Measurements from ENCODE around the gene STUM.
A peak's percentile ranks its signal among the peaks of the same experiment; 100 is the strongest.

Gene STUM

GRCh38 chr1:226599636-226600238, 51.2 kb downstream of the STUM start:
- H2AFZ ChIP-seq (ENCODE audit: insufficient read depth, low read length, poor library complexity), result no peak overlapping the region
- DNase-seq, result no peak
- peaks cover 8 to 15% of the 10 kb centered on the region in 2 experiments for H3K4me1 ChIP-seq (ENCODE audit: control insufficient read depth in 1 of 2, insufficient read depth in 2 of 2, low read length in 2 of 2)
- no peaks in the 10 kb centered on the region for H3K79me1 ChIP-seq (ENCODE audit: low read length)
- H3K27ac ChIP-seq (ENCODE audit: low read depth, low read length), result no peak overlapping the region
- H2BK120ac ChIP-seq (ENCODE audit: insufficient read depth, low read length, poor library complexity), result no peak overlapping the region
- H3K14ac ChIP-seq (ENCODE audit: low read length), result no peak overlapping the region
- no peak overlapping the region for H3K4me2 ChIP-seq (ENCODE audit: low read length)
- H3K4ac ChIP-seq (ENCODE audit: low read depth, low read length), result no peak overlapping the region
- no peaks in the 10 kb centered on the region for H3K79me2 ChIP-seq (ENCODE audit: control insufficient read depth, insufficient read depth, low read length, poor library complexity)
- H3K4me3 ChIP-seq (ENCODE audit: low read depth, low read length), result no peak overlapping the region
- peaks cover 8% of the 10 kb centered on the region for H3K9me3 ChIP-seq (ENCODE audit: insufficient read depth, low read depth, low read length)
- H3K9ac ChIP-seq (ENCODE audit: low read length), result no peak overlapping the region
- no peak overlapping the region for H4K8ac ChIP-seq (ENCODE audit: low read depth, low read length)
- H4K91ac ChIP-seq (ENCODE audit: low read depth, low read length), result no peak overlapping the region
- H3K23ac ChIP-seq (ENCODE audit: low read length), result no peak overlapping the region
- H3K18ac ChIP-seq (ENCODE audit: low read length), result no peak overlapping the region
- no peak overlapping the region for H2AK5ac ChIP-seq (ENCODE audit: low read length)
- no peaks in the 10 kb centered on the region for H3K27me3 ChIP-seq (ENCODE audit: insufficient read depth, low read length)
- H2BK5ac ChIP-seq (ENCODE audit: low read depth, low read length, poor library complexity), result no peak overlapping the region
- no peak overlapping the region for H2BK12ac ChIP-seq (ENCODE audit: low read length)
- no peak overlapping the region for H4K12ac ChIP-seq (ENCODE audit: low read depth, low read length)
- H3K36me3 ChIP-seq (ENCODE audit: control insufficient read depth in 1 of 2, insufficient read depth in 2 of 2, low read length in 2 of 2), result no peaks in the 10 kb centered on the region

GRCh38 chr1:226600254-226600653, 51.7 kb downstream of the STUM start:
- Histone ChIP-seq H3K79me2 (ENCODE audit: control insufficient read depth, insufficient read depth, low read length, poor library complexity) (no peaks in the 10 kb centered on the region), H4K8ac (ENCODE audit: low read depth, low read length) (no peak overlapping the region), H2AFZ (ENCODE audit: insufficient read depth, low read length, poor library complexity) (no peak overlapping the region), H3K9me3 (ENCODE audit: insufficient read depth, low read depth, low read length) (peaks cover 8% of the 10 kb centered on the region), H3K27ac (ENCODE audit: low read depth, low read length) (no peak overlapping the region), H2BK12ac (ENCODE audit: low read length) (no peak overlapping the region), H3K23ac (ENCODE audit: low read length) (no peak overlapping the region), H3K4ac (ENCODE audit: low read depth, low read length) (no peak overlapping the region), H2AK5ac (ENCODE audit: low read length) (no peak overlapping the region), H3K79me1 (ENCODE audit: low read length) (no peaks in the 10 kb centered on the region), H3K18ac (ENCODE audit: low read length) (no peak overlapping the region), H4K12ac (ENCODE audit: low read depth, low read length) (no peak overlapping the region), H3K36me3 (ENCODE audit: control insufficient read depth in 1 of 2, insufficient read depth in 2 of 2, low read length in 2 of 2) (no peaks in the 10 kb centered on the region), H2BK5ac (ENCODE audit: low read depth, low read length, poor library complexity) (no peak overlapping the region), H3K27me3 (ENCODE audit: insufficient read depth, low read length) (no peaks in the 10 kb centered on the region), H3K4me1 (ENCODE audit: control insufficient read depth in 1 of 2, insufficient read depth in 2 of 2, low read length in 2 of 2) (peaks cover 13 to 20% of the 10 kb centered on the region in 2 experiments), H4K91ac (ENCODE audit: low read depth, low read length) (no peak overlapping the region), H3K9ac (ENCODE audit: low read length) (no peak overlapping the region), H3K14ac (ENCODE audit: low read length) (no peak overlapping the region), H3K4me2 (ENCODE audit: low read length) (no peak overlapping the region), H2BK120ac (ENCODE audit: insufficient read depth, low read length, poor library complexity) (no peak overlapping the region), H3K4me3 (ENCODE audit: low read depth, low read length) (no peak overlapping the region)
- WGBS (ENCODE audit: extremely low coverage, insufficient coverage, insufficient read length), result no CpG with 5 or more reads among the region's 4 CpGs
- DNase-seq, result no peak

DNA sequence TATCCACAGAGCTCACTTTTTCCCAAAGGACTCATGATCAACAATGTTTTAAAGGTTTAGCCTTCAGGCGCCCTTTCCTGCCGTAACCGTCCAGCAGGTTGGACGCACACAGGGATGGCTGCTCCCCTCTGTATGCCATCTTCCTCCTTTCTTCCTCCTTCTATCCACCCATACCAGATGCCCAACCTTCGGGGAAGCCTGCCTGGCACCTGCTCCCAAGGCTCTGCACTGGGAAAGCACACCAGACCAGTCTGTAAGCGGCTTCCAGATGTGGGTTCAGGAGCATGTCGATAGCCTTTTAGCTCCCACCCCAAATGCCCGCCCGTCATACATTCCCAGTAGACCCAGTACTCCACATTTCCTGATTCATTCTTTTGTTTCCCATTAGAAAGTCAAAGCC, 52.9 kb downstream of the STUM start:
- Histone ChIP-seq H2BK120ac (ENCODE audit: insufficient read depth, low read length, poor library complexity) (no peak overlapping the region), H3K4me2 (ENCODE audit: low read length) (no peak overlapping the region), H3K79me1 (ENCODE audit: low read length) (no peaks in the 10 kb centered on the region), H3K36me3 (ENCODE audit: control insufficient read depth in 1 of 2, insufficient read depth in 2 of 2, low read length in 2 of 2) (no peaks in the 10 kb centered on the region), H2BK12ac (ENCODE audit: low read length) (no peak overlapping the region), H3K79me2 (ENCODE audit: control insufficient read depth, insufficient read depth, low read length, poor library complexity) (no peaks in the 10 kb centered on the region), H3K14ac (ENCODE audit: low read length) (no peak overlapping the region), H4K91ac (ENCODE audit: low read depth, low read length) (no peak overlapping the region), H3K9ac (ENCODE audit: low read length) (no peak overlapping the region), H3K4me1 (ENCODE audit: control insufficient read depth in 1 of 2, insufficient read depth in 2 of 2, low read length in 2 of 2) (peaks cover 15 to 20% of the 10 kb centered on the region in 2 experiments), H4K12ac (ENCODE audit: low read depth, low read length) (no peak overlapping the region), H3K4ac (ENCODE audit: low read depth, low read length) (no peak overlapping the region), H3K23ac (ENCODE audit: low read length) (no peak overlapping the region), H3K27me3 (ENCODE audit: insufficient read depth, low read length) (no peaks in the 10 kb centered on the region), H2AK5ac (ENCODE audit: low read length) (no peak overlapping the region), H2BK5ac (ENCODE audit: low read depth, low read length, poor library complexity) (no peak overlapping the region), H3K9me3 (ENCODE audit: insufficient read depth, low read depth, low read length) (peaks cover 3% of the 10 kb centered on the region), H3K27ac (ENCODE audit: low read depth, low read length) (no peak overlapping the region), H2AFZ (ENCODE audit: insufficient read depth, low read length, poor library complexity) (no peak overlapping the region), H3K4me3 (ENCODE audit: low read depth, low read length) (no peak overlapping the region), H3K18ac (ENCODE audit: low read length) (no peak overlapping the region), H4K8ac (ENCODE audit: low read depth, low read length) (no peak overlapping the region)
- no CpG with 5 or more reads among the region's 9 CpGs for WGBS (ENCODE audit: extremely low coverage, insufficient coverage, insufficient read length)
- DNase-seq, result no peak

DNA sequence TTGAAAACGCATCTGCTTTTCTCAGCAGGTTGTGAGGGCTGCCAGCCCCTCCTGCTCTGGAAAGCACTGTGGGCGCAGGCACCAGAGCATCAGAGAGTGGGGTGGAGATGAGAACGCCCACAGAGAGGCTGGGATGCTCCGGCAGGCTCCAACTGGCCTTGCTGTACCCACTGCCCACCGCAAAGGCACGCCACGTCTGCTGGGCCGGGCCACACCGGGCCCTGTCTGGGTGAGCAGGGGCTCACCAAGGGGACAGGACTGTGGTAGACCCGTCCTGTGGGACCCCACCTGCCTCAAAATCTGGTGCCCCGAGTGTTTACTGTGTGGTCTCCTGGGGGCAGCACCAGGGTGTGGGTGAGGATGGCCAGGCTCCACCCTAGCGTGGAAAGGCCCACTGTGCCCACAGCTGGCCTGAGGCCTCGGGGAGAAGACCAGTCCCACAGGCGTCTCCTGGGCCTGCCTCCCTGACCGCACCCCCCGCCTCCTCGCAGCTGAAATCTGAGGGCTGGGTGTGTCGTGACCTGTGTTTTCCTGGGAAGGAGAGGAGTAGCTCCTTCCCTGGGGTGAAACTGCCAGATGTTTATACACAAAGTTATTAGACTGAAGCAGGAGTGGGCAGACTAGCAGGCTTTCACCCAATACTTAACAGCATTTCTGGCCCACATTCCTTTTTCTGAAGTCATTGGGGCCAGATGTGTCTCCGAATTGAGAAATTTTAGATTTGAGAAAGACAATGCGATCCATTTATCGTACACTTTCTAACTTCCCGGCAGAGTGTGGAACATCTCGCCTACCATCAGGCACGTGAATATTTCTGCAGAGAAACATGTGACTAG, 53.8 kb downstream of the STUM start:
- no peak overlapping the region for H3K18ac ChIP-seq (ENCODE audit: low read length)
- H3K14ac ChIP-seq (ENCODE audit: low read length), result no peak overlapping the region
- no peak overlapping the region for H3K4me3 ChIP-seq (ENCODE audit: low read depth, low read length)
- H4K8ac ChIP-seq (ENCODE audit: low read depth, low read length), result no peak overlapping the region
- H3K4ac ChIP-seq (ENCODE audit: low read depth, low read length), result no peak overlapping the region
- no peak overlapping the region for H2AK5ac ChIP-seq (ENCODE audit: low read length)
- H2AFZ ChIP-seq (ENCODE audit: insufficient read depth, low read length, poor library complexity), result no peak overlapping the region
- no peak overlapping the region for H2BK5ac ChIP-seq (ENCODE audit: low read depth, low read length, poor library complexity)
- H3K4me2 ChIP-seq (ENCODE audit: low read length), result no peak overlapping the region
- no peak overlapping the region for H3K23ac ChIP-seq (ENCODE audit: low read length)
- H4K91ac ChIP-seq (ENCODE audit: low read depth, low read length), result no peak overlapping the region
- no peak overlapping the region for H2BK120ac ChIP-seq (ENCODE audit: insufficient read depth, low read length, poor library complexity)
- no peak overlapping the region for H3K9ac ChIP-seq (ENCODE audit: low read length)
- DNase-seq, result peak; percentile 87 to 97
- H3K79me1 ChIP-seq (ENCODE audit: low read length), result no peaks in the 10 kb centered on the region
- no peak overlapping the region for H4K12ac ChIP-seq (ENCODE audit: low read depth, low read length)
- H3K79me2 ChIP-seq (ENCODE audit: control insufficient read depth, insufficient read depth, low read length, poor library complexity), result no peaks in the 10 kb centered on the region
- peaks cover 16 to 25% of the 10 kb centered on the region in 2 experiments for H3K4me1 ChIP-seq (ENCODE audit: control insufficient read depth in 1 of 2, insufficient read depth in 2 of 2, low read length in 2 of 2)
- H3K27me3 ChIP-seq (ENCODE audit: insufficient read depth, low read length), result no peaks in the 10 kb centered on the region
- H3K9me3 ChIP-seq (ENCODE audit: insufficient read depth, low read depth, low read length), result peaks cover 3% of the 10 kb centered on the region
- no peak overlapping the region for H2BK12ac ChIP-seq (ENCODE audit: low read length)
- H3K27ac ChIP-seq (ENCODE audit: low read depth, low read length), result no peak overlapping the region
- no peaks in the 10 kb centered on the region for H3K36me3 ChIP-seq (ENCODE audit: control insufficient read depth in 1 of 2, insufficient read depth in 2 of 2, low read length in 2 of 2)
- WGBS (ENCODE audit: extremely low coverage, insufficient coverage, insufficient read length), result no CpG with 5 or more reads among the region's 24 CpGs
